NB4 (cell line): ENCODE results near the gene PSMB9.

ENCODE experiments used
- MYC ChIP-seq: IDR thresholded peaks from 2 replicates; pipeline ENCODE4 v1.6.1; 2011; ENCODE audit warnings: low read depth, low read length
- POLR2A ChIP-seq: IDR thresholded peaks from 2 replicates; pipeline ENCODE4 v1.6.1; 2011; ENCODE audit warnings: mild to moderate bottlenecking; ENCODE audit not compliant: insufficient read length; ENCODE audit errors: extremely low read depth
- TF ChIP-seq, protein P1 (sequence below): IDR thresholded peaks from one replicate; pipeline ENCODE4 v1.5.1; 2012; ENCODE audit warnings: low read depth, low read length
- TF ChIP-seq, protein P2 (sequence below): IDR thresholded peaks from 2 replicates; pipeline ENCODE4 v1.6.1; 2011; ENCODE audit warnings: low read depth, low read length

DNA sequence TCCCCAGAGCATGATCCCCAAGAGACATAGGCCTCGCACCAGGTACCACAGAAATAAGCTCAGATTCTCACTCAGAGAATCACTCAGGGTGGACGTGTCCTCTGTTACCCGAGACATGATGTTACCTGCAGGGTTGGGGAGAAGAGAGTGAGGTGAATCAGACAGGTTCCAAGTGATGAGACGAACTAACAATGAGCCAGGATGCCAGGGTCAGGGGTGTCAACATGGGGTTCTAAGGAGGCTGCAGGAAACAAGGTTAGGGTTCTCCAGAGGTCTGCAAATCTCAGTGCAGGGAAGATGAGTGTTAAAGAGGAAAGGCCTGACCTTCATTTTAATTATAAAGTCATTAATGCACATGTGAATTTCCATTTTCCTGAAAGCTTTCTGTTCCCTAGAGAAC is 3.0 kb upstream of the PSMB9 start:
- TF ChIP-seq, protein P1, sequence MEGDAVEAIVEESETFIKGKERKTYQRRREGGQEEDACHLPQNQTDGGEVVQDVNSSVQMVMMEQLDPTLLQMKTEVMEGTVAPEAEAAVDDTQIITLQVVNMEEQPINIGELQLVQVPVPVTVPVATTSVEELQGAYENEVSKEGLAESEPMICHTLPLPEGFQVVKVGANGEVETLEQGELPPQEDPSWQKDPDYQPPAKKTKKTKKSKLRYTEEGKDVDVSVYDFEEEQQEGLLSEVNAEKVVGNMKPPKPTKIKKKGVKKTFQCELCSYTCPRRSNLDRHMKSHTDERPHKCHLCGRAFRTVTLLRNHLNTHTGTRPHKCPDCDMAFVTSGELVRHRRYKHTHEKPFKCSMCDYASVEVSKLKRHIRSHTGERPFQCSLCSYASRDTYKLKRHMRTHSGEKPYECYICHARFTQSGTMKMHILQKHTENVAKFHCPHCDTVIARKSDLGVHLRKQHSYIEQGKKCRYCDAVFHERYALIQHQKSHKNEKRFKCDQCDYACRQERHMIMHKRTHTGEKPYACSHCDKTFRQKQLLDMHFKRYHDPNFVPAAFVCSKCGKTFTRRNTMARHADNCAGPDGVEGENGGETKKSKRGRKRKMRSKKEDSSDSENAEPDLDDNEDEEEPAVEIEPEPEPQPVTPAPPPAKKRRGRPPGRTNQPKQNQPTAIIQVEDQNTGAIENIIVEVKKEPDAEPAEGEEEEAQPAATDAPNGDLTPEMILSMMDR, result no peak
- no peak for TF ChIP-seq POLR2A
- TF ChIP-seq, protein P2, sequence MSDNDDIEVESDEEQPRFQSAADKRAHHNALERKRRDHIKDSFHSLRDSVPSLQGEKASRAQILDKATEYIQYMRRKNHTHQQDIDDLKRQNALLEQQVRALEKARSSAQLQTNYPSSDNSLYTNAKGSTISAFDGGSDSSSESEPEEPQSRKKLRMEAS, result no peak
- no peak for TF ChIP-seq MYC
